Activated gamma-delta T cell (primary cell): Measurements from ENCODE around the gene PRUNE2.

ENCODE experiments used
- DNase-seq: peaks from one replicate; lab custom pipeline; 2025; lab: John Stamatoyannopoulos, UW

Gene PRUNE2

GRCh38 chr9:76898786-76899185 is 7.1 kb downstream of the PRUNE2 start:
- no peak for DNase-seq

GRCh38 chr9:76897804-76898525 is 7.9 kb downstream of the PRUNE2 start:
- no peak for DNase-seq

GRCh38 chr9:76896035-76896434 is 9.9 kb downstream of the PRUNE2 start:
- DNase-seq = no peak

GRCh38 chr9:76895186-76895585 is 10.7 kb downstream of the PRUNE2 start:
- DNase-seq = no peak

- DNase-seq = no peak
These were observed 11.7 kb downstream of the PRUNE2 start for GRCh38 chr9:76894198-76894597.

- no peak for DNase-seq
These were observed 12.4 kb downstream of the PRUNE2 start for GRCh38 chr9:76893395-76893932.

GRCh38 chr9:76891874-76892273 is 14.0 kb downstream of the PRUNE2 start:
- DNase-seq = no peak

- DNase-seq = no peak
These were observed 14.6 kb downstream of the PRUNE2 start for GRCh38 chr9:76891279-76891678.

GRCh38 chr9:76887951-76888350 is 18.0 kb downstream of the PRUNE2 start:
- no peak for DNase-seq

GRCh38 chr9:76887003-76887821 is 18.7 kb downstream of the PRUNE2 start:
- no peak for DNase-seq

- no peak for DNase-seq
These were observed 19.6 kb downstream of the PRUNE2 start for GRCh38 chr9:76886318-76886717.

- DNase-seq = no peak
These were observed 21.1 kb downstream of the PRUNE2 start for GRCh38 chr9:76884823-76885222.

- DNase-seq = no peak
These were observed 22.5 kb downstream of the PRUNE2 start for GRCh38 chr9:76883341-76883855.

- DNase-seq = no peak
These were observed 23.2 kb downstream of the PRUNE2 start for GRCh38 chr9:76882686-76883085.

- DNase-seq = no peak
These were observed 25.7 kb downstream of the PRUNE2 start for GRCh38 chr9:76880210-76880609.

- no peak for DNase-seq
These were observed 27.0 kb downstream of the PRUNE2 start for GRCh38 chr9:76878933-76879332.

GRCh38 chr9:76877961-76878360 is 28.0 kb downstream of the PRUNE2 start:
- no peak for DNase-seq

- DNase-seq = no peak
These were observed 29.8 kb downstream of the PRUNE2 start for GRCh38 chr9:76876098-76876497.

- DNase-seq = no peak
These were observed 32.1 kb downstream of the PRUNE2 start for GRCh38 chr9:76873821-76874220.

GRCh38 chr9:76873056-76873792 is 32.7 kb downstream of the PRUNE2 start:
- no peak for DNase-seq

GRCh38 chr9:76868897-76869296 is 37.0 kb downstream of the PRUNE2 start:
- no peak for DNase-seq

GRCh38 chr9:76866689-76867088 is 39.2 kb downstream of the PRUNE2 start:
- DNase-seq = no peak
